ENCODE results near the gene OSBPL10.
"Not testable (repeated sequence)": the region's sequence is repeated elsewhere in the genome, so short reads cannot be mapped to it uniquely, and the experiment has no call there.

The OSBPL10 gene

GRCh38 chr3:31882431-31882830 lies 98.6 kb downstream of the OSBPL10 start:
- no peak for DNase-seq

- no peak for DNase-seq
These were observed 100.5 kb downstream of the OSBPL10 start for GRCh38 chr3:31880482-31881078.

- peak in 1 of 2 donors; percentile 13 for DNase-seq
These were observed 101.0 kb downstream of the OSBPL10 start for GRCh38 chr3:31880020-31880419.

- DNase-seq: no peak
These were observed 101.7 kb downstream of the OSBPL10 start for GRCh38 chr3:31879365-31879764.

GRCh38 chr3:31878231-31878838 lies 102.7 kb downstream of the OSBPL10 start:
- DNase-seq: no peak

- no peak for DNase-seq
These were observed 104.7 kb downstream of the OSBPL10 start for GRCh38 chr3:31876331-31876730.

GRCh38 chr3:31875437-31875836 lies 105.6 kb downstream of the OSBPL10 start:
- DNase-seq: no peak

- no peak for DNase-seq
These were observed 107.7 kb downstream of the OSBPL10 start for GRCh38 chr3:31873254-31873820.

GRCh38 chr3:31871939-31872507 lies 109.0 kb downstream of the OSBPL10 start:
- no peak for DNase-seq

- DNase-seq: not testable (repeated sequence)
These were observed 111.0 kb downstream of the OSBPL10 start for GRCh38 chr3:31870111-31870510.

- no peak for DNase-seq
These were observed 112.8 kb downstream of the OSBPL10 start for GRCh38 chr3:31868236-31868635.

GRCh38 chr3:31862666-31863279 lies 118.3 kb downstream of the OSBPL10 start:
- no peak for DNase-seq

GRCh38 chr3:31861826-31862225 lies 119.2 kb downstream of the OSBPL10 start:
- no peak for DNase-seq

GRCh38 chr3:31860642-31861041 lies 120.4 kb downstream of the OSBPL10 start:
- not testable (repeated sequence) for DNase-seq

GRCh38 chr3:31859245-31859644 lies 121.8 kb downstream of the OSBPL10 start:
- DNase-seq: no peak

- no peak for DNase-seq
These were observed 122.6 kb downstream of the OSBPL10 start for GRCh38 chr3:31858439-31858838.

- peak in 1 of 2 donors; percentile 33 for DNase-seq
These were observed 127.5 kb downstream of the OSBPL10 start for GRCh38 chr3:31853580-31853979.

GRCh38 chr3:31851278-31851677 lies 129.8 kb downstream of the OSBPL10 start:
- no peak for DNase-seq

- DNase-seq: no peak
These were observed 132.2 kb downstream of the OSBPL10 start for GRCh38 chr3:31848911-31849310.

- DNase-seq: no peak
These were observed 132.8 kb downstream of the OSBPL10 start for GRCh38 chr3:31848163-31848818.

- no peak for DNase-seq
These were observed 133.3 kb downstream of the OSBPL10 start for GRCh38 chr3:31847760-31848159.

GRCh38 chr3:31841515-31841914 lies 139.5 kb downstream of the OSBPL10 start:
- DNase-seq: no peak

- DNase-seq: no peak
These were observed 140.8 kb downstream of the OSBPL10 start for GRCh38 chr3:31840252-31840651.

Data from CD4-positive, alpha-beta T cell treated with Interleukin-4 for 1 hour (primary cell).